Ecto neural progenitor cell (in vitro differentiated cells): ENCODE measurements around the gene ANKS1B.

Source experiments
- DNase-seq: peaks from one replicate; pipeline ENCODE4 v3.0.0-alpha.2; 2018; ENCODE audit warnings: low spot score

The ANKS1B gene

GRCh38 chr12:99960311-99960710 is 24.4 kb downstream of the ANKS1B start:
- no peak for DNase-seq

GRCh38 chr12:99959549-99960170 is 25.1 kb downstream of the ANKS1B start:
- no peak for DNase-seq

GRCh38 chr12:99957866-99958466 is 26.8 kb downstream of the ANKS1B start:
- DNase-seq = no peak

- no peak for DNase-seq
Measured at GRCh38 chr12:99954724-99955123, 30.0 kb downstream of the ANKS1B start.

- no peak for DNase-seq
Measured at GRCh38 chr12:99948370-99948769, 36.4 kb downstream of the ANKS1B start.

GRCh38 chr12:99946131-99946530 is 38.6 kb downstream of the ANKS1B start:
- no peak for DNase-seq

GRCh38 chr12:99935608-99936007 is 49.1 kb downstream of the ANKS1B start:
- DNase-seq = no peak

- no peak for DNase-seq
Measured at GRCh38 chr12:99926511-99927169, 58.1 kb downstream of the ANKS1B start.

- no peak for DNase-seq
Measured at GRCh38 chr12:99920353-99920960, 64.3 kb downstream of the ANKS1B start.

- DNase-seq = no peak
Measured at GRCh38 chr12:99917711-99918402, 66.9 kb downstream of the ANKS1B start.

GRCh38 chr12:99916555-99916954 is 68.2 kb downstream of the ANKS1B start:
- DNase-seq = no peak

GRCh38 chr12:99915251-99916082 is 69.3 kb downstream of the ANKS1B start:
- DNase-seq = no peak

- no peak for DNase-seq
Measured at GRCh38 chr12:99914206-99914605, 70.5 kb downstream of the ANKS1B start.

- DNase-seq = no peak
Measured at GRCh38 chr12:99911967-99912366, 72.8 kb downstream of the ANKS1B start.

GRCh38 chr12:99911081-99911480 is 73.7 kb downstream of the ANKS1B start:
- DNase-seq = no peak

GRCh38 chr12:99910342-99910741 is 74.4 kb downstream of the ANKS1B start:
- DNase-seq = no peak

GRCh38 chr12:99906786-99907579 is 77.8 kb downstream of the ANKS1B start:
- no peak for DNase-seq

- no peak for DNase-seq
Measured at GRCh38 chr12:99901181-99901580, 83.6 kb downstream of the ANKS1B start.

GRCh38 chr12:99898645-99899044 is 86.1 kb downstream of the ANKS1B start:
- no peak for DNase-seq

- no peak for DNase-seq
Measured at GRCh38 chr12:99879439-99879838, 105.3 kb downstream of the ANKS1B start.

GRCh38 chr12:99875081-99875480 is 109.7 kb downstream of the ANKS1B start:
- DNase-seq = no peak
